HG03521 (cell line): ENCODE data around the gene WAS.
"Not testable (repeated sequence)": the region's sequence is repeated elsewhere in the genome, so short reads cannot be mapped to it uniquely, and the experiment has no call there.

ENCODE experiments used
- ATAC-seq: cut with Tn5 transposase; IDR thresholded peaks from one replicate; pipeline ENCODE4 v1.9.1; 2021; ENCODE audit warnings: mild to moderate bottlenecking, moderate library complexity; ENCODE audit not compliant: unreplicated experiment

WAS gene

DNA sequence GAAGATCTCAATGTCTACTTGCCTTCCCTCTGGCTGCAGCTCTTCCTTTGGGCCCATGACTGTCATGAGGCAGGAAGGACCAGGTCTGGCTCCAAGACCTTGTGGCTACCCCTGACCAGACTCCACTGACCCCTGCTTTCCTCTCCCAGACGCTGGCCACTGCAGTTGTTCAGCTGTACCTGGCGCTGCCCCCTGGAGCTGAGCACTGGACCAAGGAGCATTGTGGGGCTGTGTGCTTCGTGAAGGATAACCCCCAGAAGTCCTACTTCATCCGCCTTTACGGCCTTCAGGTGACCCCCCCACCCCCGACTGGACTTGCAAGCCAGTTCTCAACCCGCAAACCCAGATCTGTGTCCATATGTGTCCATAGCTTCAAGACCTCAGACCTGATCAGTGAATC is 535 bp downstream of the WAS start:
- ATAC-seq: no peak

DNA sequence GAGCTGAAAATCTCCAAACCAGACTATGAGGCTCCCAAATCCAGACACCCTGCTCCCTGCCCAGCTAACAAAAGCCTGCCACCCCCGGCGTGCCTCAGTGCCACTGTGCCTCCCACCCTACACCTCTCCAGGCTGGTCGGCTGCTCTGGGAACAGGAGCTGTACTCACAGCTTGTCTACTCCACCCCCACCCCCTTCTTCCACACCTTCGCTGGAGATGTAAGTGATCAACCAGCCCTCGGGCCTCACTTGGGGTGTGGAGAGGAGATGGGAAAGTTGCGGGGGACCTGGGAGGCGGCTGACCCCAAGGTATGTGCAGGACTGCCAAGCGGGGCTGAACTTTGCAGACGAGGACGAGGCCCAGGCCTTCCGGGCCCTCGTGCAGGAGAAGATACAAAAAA is 1.8 kb downstream of the WAS start:
- no peak for ATAC-seq

DNA sequence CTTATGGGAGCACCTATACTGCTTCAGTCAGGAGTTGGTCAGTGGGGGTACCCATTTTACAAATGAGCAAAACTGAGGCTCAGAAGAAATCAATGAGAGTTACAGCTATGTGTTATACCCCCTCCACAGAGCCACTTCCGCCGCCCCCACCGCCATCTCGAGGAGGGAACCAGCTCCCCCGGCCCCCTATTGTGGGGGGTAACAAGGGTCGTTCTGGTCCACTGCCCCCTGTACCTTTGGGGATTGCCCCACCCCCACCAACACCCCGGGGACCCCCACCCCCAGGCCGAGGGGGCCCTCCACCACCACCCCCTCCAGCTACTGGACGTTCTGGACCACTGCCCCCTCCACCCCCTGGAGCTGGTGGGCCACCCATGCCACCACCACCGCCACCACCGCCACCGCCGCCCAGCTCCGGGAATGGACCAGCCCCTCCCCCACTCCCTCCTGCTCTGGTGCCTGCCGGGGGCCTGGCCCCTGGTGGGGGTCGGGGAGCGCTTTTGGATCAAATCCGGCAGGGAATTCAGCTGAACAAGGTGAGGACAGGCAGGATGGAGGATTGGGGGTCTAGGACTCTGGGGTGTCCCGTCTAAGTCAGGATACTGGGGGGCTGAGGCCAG is 5.0 kb downstream of the WAS start:
- no peak for ATAC-seq

DNA sequence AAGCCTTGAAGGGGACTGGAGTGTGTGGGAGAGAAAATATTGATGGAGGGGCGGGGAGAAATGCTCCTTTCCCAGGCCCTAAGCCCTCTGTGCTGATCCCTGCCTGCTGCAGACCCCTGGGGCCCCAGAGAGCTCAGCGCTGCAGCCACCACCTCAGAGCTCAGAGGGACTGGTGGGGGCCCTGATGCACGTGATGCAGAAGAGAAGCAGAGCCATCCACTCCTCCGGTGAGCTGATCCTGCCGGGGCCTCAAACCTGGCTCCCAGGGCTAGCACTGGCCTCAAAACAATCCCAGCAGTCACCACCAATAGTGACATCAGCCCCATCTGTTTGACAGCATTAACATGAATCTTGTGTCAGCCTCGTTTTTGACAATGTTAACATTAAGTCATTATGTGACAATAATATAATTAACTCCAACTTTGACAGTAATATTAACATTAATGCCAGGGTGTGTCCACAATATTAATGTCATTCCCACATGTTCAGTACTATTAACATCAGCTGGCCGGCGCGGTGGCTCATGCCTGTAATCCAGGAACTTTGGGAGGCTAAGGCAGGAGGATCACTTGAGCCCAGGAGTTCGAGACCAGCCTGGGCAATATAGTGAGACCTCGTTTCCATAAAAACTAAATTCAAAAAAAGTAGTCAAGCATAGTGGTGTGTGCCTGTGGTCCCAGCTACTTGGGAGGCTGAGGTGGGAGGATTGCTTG is 5.8 kb downstream of the WAS start:
- no peak for ATAC-seq

DNA sequence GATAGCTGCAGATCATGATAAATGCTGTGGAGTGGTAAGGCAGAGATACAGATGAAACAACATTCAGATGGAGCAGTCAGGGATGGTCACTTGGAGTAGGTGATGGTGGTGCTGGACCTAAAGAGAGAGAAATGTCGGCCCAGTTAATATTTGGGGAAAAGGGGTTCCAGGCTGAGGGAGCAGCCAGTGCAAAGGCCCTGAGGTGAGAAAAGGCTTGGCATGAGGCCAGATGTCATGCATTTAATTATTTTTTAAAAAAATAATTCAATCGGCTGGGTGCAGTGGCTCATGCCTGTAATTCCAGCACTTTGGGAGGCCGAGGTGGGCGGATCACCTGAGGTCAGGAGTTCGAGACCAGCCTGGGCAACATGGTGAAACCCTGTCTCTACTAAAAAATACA is 8.1 kb downstream of the WAS start:
- not testable (repeated sequence) for ATAC-seq

DNA sequence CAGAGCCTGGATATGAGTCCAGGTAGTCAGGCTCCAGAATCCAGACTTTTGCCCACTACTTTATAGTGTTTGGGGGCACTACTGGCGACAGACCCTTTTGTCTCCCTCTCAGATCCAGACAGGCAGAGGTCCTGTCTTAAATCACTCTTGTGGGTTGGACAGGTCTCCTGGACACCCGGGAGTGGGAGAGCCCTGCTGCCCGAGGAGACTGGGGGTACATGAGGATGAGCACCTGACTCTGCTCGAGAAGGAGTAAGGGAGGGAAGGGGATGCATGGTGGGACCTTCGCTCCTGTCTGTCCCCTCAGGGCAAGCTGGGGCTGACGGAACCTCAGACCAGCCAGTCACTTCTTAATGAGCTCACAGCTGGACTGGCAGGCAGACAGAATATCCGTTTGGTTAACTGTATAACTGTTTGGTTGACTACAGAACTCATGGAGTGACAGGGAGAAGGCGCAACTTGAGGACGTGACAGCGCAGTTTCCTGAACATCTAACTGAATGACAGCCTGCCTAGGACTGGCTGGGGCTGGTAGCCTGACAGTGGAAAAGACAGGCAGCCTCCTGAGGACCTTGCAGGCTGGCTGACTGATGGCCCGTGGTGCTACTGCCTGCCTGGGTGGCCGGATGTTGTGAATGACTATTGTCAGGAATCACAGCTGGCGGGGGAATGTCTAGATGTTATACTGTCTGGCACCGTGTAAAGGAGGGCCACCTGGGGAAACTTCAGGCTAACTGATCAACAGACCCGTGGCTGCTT is 11.4 kb downstream of the WAS start:
- no peak for ATAC-seq

DNA sequence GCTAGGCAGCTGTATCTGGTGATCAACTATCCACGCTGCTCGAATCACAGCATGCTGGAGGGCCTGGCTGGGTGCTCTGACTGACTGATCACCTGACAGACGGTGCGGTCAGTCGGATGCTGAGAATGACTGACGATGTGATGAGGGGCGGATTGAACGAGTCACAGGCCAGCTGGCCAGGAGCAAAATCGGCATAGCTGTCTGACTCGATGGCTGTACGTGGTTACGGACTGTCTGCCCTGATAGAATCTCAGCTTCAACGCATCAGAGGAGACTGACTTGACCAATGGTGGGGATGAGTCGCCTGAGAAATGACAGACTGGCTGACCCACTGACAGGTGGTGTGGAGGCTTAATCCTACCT is 11.9 kb downstream of the WAS start:
- no peak for ATAC-seq

DNA sequence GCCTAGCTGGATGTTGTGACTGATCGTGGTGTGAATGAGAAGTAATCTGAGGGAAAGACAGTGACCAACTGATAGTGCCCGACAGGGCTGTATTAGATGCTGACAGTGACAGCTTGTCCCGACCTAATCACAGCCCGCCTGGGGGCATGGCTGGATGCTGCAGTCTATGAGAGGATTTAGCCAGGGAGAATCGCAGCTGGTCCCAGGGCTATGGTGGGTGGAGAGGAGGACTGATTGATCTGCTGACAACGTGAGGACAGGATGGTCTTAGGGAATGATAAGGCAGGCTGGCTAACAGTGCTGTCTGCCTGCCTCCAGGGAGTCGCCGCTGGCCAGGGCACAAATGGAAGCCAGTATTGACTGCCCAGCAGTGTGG is 12.3 kb downstream of the WAS start:
- ATAC-seq: no peak

DNA sequence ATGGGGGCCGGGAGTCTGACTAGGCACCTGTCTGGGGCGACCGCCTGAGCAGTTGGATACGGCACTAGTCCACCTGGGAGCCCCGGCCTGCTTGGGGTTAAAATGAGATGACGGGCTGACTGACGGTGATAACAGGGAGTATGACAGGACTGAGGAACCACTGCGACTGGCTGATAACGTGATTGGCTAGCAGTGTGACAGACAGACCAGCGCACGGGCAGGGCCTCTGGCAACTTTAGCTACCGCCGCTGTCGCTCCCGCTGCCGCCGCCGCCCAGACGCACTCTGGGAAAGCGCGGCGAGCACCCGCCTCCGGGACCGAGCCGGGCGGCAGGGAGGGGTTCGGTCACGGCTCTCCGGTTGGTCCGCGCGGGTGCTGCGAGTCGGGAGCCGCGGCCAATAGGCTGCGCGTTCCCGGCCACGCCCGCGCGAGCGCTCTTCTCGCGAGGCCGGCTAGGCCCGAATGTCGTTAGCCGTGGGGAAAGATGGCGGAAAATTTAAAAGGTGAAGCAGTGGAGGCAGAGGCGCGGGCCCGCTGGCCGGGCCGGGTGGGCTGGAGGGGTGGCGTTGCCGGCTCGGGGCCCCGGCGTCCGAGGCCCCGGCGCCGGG is 12.8 kb downstream of the WAS start, which contains the start of gene SUV39H1:
Gene SUV39H1, plus strand, starts transcription at position 434 of the 608 bp plus-strand sequence. Its CDS starts 51 bp downstream, at position 485.
- peak; percentile 94 for ATAC-seq

DNA sequence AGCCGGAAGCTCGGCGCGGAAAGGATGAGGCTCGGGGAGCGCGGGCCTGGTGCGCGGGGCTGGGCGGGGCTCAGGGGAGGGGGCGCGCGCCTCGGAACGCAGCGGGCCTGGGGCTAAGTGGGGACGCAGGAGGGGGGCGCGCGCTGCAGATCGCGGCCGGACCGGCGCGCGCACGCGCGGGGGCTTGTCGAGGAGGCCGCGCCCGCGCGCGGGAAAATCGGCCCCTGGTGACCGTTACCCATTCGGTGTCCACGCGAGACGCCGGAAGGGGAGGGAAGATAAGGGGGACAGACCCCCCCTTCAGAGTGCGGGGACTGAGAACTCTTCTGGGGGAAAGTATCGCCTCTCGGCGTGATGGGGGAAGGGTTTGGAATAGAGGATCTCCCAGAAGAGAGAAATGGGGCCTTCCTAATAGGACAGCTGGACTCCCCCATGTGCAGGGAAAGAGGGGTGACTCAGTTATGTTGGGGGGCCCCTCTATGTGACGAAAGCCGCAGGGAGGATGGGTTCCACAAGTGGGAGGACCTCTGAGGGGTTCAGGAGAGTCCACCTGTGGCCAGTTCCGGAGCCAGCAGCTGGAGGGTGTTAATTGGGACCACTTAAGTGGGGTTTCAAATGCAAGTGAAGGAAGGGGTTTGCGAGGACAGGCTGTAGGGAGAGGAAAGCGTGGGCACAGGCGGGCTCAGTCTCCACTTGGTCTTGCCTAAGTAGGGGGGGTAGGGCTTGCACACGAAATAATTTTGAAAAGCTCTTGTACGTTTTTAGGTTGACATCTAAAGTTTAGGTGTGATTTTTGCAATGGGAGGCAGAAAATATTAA is 13.5 kb downstream of the WAS start:
- peak; percentile 12 for ATAC-seq

DNA sequence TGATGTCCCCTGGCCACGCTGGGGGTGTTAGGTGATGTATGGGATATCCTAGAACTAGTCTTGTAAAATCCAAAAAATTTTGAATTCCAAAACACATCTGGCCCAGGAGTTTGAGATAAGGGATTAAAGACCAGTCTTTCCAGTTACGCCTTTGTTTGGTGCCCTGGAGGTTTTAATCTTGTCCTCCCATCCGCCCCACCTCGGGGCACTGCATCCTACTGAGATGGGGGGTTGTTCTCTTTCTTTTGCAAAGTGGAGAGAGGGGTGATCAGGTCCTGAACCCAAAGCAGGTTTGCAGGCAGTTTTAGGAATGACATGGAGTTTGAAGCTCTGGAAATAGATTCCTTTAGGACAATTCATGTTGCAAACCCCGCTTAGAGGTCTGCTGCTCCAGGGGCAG is 14.7 kb downstream of the WAS start:
- ATAC-seq: no peak

DNA sequence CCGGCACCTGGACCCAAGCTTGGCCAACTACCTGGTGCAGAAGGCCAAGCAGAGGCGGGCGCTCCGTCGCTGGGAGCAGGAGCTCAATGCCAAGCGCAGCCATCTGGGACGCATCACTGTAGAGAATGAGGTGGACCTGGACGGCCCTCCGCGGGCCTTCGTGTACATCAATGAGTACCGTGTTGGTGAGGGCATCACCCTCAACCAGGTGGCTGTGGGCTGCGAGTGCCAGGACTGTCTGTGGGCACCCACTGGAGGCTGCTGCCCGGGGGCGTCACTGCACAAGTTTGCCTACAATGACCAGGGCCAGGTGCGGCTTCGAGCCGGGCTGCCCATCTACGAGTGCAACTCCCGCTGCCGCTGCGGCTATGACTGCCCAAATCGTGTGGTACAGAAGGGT is 16.6 kb downstream of the WAS start:
- ATAC-seq: no peak

DNA sequence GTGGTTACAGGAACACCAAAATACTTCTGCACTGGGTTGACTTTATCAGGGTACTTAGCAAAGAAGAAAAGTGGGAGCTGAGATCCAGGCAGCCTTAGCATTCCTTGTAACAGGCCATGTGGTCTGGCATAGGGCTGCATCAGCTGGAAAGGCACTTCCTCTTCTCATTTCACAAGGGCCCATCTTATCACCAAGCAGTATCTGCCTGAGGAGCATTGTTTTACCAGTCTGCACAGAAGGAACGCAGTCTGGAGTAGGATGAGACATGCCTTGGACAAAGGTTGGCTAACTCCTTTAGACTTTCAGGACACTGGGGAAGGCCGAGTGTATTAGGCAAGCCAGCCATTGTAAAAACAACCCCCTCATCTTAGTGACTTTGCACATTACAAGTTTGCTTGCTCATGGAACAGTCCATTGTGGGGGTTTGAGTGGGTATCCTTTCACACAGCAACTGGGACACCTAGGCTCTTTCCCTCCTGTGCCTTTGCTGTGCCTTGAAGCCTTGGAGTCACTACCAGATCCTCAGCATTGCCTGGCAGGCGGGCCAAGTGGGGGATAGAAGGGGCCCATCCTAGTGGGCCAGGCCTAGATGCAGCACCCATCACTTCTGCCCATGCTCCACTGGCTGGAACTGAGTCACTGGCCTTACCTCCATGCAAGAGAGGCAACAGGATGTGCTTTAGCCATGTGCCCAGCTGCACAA is 17.5 kb downstream of the WAS start:
- ATAC-seq: no peak

DNA sequence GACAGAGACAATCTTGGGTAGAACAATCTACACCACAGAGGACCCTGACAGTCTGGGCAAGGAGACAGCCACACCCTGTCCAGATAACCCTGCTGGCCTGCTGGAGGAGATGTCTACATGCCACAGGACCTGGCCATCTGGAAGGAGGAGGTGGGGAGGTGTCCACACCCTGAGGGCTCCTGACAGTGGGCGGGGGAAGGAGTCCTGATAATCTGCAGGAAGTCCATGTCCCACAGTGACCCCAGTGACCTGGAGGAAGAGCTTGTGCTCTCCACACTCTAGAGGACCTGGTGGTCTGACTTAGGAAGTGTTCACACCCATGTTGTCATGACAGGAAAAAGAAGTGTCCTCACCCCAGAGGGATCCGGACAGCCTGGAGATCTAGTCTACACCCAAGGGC is 18.4 kb downstream of the WAS start:
- no peak for ATAC-seq

DNA sequence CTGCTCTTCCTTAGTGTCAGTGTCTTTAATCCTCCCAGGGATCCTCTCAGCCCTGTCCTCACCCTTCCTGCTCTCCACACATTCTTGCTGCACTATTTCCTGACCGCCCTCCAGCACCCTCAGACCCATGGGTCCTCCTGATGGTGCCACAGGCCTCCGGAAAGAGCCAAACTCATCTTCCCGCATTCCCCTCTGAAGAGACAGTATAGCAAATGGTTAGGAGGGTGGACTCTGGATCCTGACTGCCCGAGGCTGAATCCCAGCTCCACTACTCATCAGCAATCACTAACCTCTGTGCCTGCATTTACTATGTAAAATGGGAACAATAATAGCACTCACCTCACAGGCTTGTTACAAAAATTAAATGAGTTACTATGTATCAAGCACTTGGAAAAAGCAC is 19.1 kb downstream of the WAS start:
- no peak for ATAC-seq

DNA sequence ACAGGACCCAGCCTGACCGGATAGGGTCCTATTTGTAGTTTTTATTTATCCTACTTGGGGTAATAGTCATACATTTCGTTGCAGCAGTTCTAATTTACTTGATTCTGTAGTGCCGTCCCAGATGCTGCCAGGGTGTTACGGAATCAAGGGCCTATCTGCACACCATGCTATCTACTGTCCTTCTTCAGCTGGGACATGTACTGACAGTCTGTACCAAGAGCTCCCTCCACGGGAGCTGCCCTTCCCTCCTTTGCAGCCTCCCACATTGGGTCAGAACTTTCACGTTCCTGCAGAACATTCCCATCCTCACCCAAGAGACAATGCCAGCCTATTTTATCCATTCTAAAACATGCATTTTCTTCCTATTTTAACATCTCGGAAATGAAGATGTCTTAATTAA is 19.6 kb downstream of the WAS start:
- ATAC-seq: no peak

DNA sequence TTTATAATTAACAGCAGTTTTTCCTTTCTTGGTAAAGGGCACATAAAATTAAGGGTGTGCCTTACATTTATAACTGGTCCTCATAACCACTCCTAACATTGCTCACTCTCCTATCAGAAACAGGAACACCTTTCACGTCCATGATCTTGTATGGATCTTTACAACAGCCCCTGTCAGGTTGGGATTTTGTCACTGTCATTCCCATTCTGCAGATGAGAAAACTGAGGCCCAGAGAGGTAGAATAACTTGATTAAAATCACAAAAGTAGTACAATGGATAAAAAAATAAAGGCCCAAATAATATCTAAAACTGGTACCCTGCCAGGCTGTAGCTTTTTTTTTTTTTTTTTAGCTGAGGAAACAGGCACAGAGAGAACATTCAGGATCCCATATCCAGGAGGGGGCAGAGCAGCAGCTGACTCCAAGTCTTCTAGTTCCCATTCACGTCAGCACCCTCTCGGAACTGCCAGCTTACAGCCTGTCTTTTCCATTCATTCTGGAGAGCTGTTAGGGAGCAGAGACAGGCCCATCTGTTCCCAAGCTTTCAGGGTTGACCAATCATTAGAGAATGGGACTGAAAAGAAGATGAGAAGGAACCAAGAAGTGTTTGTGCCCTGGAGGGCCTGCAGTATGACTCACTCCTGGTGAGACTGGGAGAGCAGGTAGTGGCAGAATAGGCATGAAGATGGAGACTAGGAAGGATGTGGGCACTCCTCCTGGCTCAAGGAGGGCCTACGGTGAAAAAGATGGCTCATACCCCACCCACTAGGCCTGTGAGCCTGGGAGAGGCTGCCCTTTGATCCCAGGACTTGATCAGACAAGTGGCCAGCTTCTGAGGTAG is 20.3 kb downstream of the WAS start:
- no peak for ATAC-seq

DNA sequence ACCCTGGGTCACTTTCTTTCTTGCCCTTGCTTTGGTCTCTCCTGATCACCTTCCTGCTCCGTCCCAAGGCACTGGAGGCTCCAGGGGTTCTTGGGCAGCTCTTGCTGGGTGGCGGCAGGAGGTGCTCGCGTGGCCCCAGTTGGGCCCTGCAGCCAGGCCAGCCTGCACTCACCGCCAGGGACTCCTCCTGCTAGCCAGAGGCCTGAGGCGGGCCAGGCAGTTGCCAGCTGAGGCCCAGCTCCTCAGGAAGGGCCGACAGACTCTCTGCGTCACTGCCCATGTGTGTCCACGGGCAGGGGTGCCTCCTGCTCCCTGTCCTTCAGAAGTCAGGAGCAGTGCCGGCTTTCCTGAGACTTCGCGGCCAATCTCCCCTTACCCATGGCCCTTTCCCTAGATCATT is 22.3 kb downstream of the WAS start:
- ATAC-seq: no peak

DNA sequence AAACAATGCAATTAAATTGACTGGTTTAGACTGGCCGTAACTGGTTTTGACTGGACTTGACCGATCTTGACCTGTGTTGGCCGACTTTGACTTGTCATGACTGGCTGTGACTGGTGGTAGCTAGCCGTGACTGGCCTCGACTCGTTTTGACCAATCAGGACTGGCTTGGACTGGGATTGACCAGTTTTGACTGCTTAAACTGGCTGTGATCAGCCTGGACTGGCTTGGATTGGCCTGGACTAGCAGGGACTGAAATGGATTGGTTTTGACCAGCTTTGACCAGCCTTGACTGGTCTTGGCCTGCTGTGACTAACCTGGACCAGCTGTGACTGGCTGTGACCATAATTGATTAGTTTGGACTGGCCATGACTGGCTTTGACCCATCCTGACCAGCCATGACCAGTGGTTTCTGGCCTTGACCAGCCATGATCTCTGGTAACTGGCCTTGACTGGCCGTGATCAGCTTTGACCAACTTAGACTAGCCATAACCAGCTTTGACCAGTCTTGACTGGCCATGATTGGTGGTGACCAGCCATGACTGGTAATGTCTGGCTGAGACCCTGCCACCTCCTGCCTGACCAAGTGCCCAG is 26.0 kb downstream of the WAS start:
- ATAC-seq: no peak
